Panc1 (cell line): ENCODE data around the gene XIRP2. TPM values are rescaled to one million over a fixed set of nuclear protein-coding genes. Genes with fewer than 3 reads are reported as not detected.

ENCODE experiments used
- ATAC-seq: fragments of 200-7000 bp; cut with Tn5 transposase; 2 replicates; pipeline ENCODE4 v1.9.1; 2020; ENCODE audit warnings: mild to moderate bottlenecking, moderate library complexity
- BruUV-seq: library from RNA; stranded (reverse); fragments of 400-500 nt; replicated peaks from 2 replicates; lab custom pipeline; 2021; lab: Mats Ljungman, UMichigan
- CTCF ChIA-PET: fragments of 300-600 bp; sonication (Branson Sonifier 250); formaldehyde crosslinking; loops from one replicate; lab custom pipeline; 2022; ENCODE audit warnings: antibody characterized with exemption; lab: Charles Lee
- POLR2A ChIA-PET: fragments of 300-600 bp; sonication (Branson Sonifier 250); formaldehyde crosslinking; loops from one replicate; lab custom pipeline; 2022; ENCODE audit warnings: antibody characterized with exemption; lab: Charles Lee
- DNase-seq: peaks from one replicate; pipeline ENCODE4 v3.0.0-alpha.2; 2010; ENCODE audit warnings: low read depth, low spot score
- H3K27ac ChIP-seq: 2 replicates; pipeline ENCODE4 v1.5.1; 2011; ENCODE audit warnings: mild to moderate bottlenecking, low read length, inconsistent platforms
- H3K27me3 ChIP-seq: fragments of 200-500 bp; sonication (Bioruptor generic); 2 replicates; pipeline ENCODE4 v1.6.0; 2014; ENCODE audit warnings: low read length, inconsistent platforms; ENCODE audit not compliant: control insufficient read depth, insufficient read depth
- H3K36me3 ChIP-seq: fragments of 200-500 bp; sonication (Bioruptor generic); 2 replicates; pipeline ENCODE4 v1.5.1; 2014; ENCODE audit warnings: inconsistent platforms, mild to moderate bottlenecking, low read length, moderate library complexity; ENCODE audit not compliant: control insufficient read depth, insufficient read depth
- H3K4me1 ChIP-seq: 2 replicates; pipeline ENCODE4 v1.5.1; 2011; ENCODE audit warnings: inconsistent platforms, mild to moderate bottlenecking, low read length, moderate library complexity; ENCODE audit not compliant: control insufficient read depth, insufficient read depth
- H3K4me3 ChIP-seq, 2 experiments: 2 replicates each; pipeline ENCODE4 v1.5.1; 2011 to 2012; ENCODE audit warnings: low read depth in 2 of 2, low read length in 2 of 2, mild to moderate bottlenecking in 2 of 2, inconsistent platforms in 1 of 2, moderate library complexity in 1 of 2
- H3K9me3 ChIP-seq: fragments of 200-500 bp; sonication (Bioruptor generic); 2 replicates; pipeline ENCODE4 v1.5.1; 2014; ENCODE audit warnings: low read depth, mild to moderate bottlenecking, inconsistent platforms, low read length, moderate library complexity; ENCODE audit not compliant: control insufficient read depth, insufficient read depth
- CTCF ChIP-seq: fragments of 450-650 bp; IDR thresholded peaks from 2 replicates; pipeline ENCODE4 v1.5.1; 2017; ENCODE audit warnings: mild to moderate bottlenecking
- POLR2AphosphoS5 ChIP-seq: IDR thresholded peaks from 2 replicates; pipeline ENCODE4 v1.6.1; 2012; ENCODE audit warnings: mild to moderate bottlenecking, low read depth, low read length, moderate library complexity
- REST ChIP-seq, 2 experiments: IDR thresholded peaks; 2 replicates each; pipeline ENCODE4 v1.6.1; 2011 to 2012; ENCODE audit warnings: low read depth in 2 of 2, control low read depth in 1 of 2, low read length in 1 of 2, mild to moderate bottlenecking in 1 of 2, moderate library complexity in 1 of 2; ENCODE audit not compliant: insufficient read depth in 1 of 2
- SIN3A ChIP-seq: IDR thresholded peaks from 2 replicates; pipeline ENCODE4 v1.6.1; 2012; ENCODE audit warnings: low read depth, mild to moderate bottlenecking, low read length, moderate library complexity, borderline replicate concordance; ENCODE audit not compliant: insufficient read depth
- TCF7L2 ChIP-seq: IDR thresholded peaks from 2 replicates; pipeline ENCODE4 v1.6.1; 2011; ENCODE audit warnings: mild to moderate bottlenecking, low read depth, low read length, inconsistent platforms
- in situ Hi-C: cut with HindIII; loops from 2 replicates; pipeline ENCODE4 v1.10.0; 2016; ENCODE audit warnings: low sequenced_read_pairs, low pct_unique_long_range_greater_than_20kb
- intact Hi-C: fragments of 100-400 bp; cut with micrococcal nuclease; formaldehyde crosslinking; loops from one replicate; pipeline ENCODE4 v1.10.0; 2022; ENCODE audit not compliant: unreplicated experiment
- total RNA-seq: library from RNA; stranded (reverse); gene quantifications from one replicate; pipeline ENCODE4 v1.2.1, GENCODE V29; 2021; ENCODE audit not compliant: unreplicated experiment

The XIRP2 gene
- total RNA-seq, 1 experiment from 2014 or later, result not detected

GRCh38 chr2:167297292-167297691 lies 409.0 kb downstream of the XIRP2 start:
- in situ Hi-C loops (no loop called here), intact Hi-C loops (no loop called here)
- no TSS peak for BruUV-seq
- ATAC-seq, result no peak
- H3K27ac ChIP-seq, result no peak overlapping the region
- DNase-seq, result no peak
- CTCF ChIA-PET, result no interaction called here
- TF ChIP-seq REST (IDR thresholded peaks at IDR 0.05; ENCODE audit: insufficient read depth in 1 of 2, low read depth in 2 of 2, low read length in 1 of 2) (no peak), TCF7L2 (no peak), SIN3A (no peak), POLR2AphosphoS5 (no peak), CTCF (no peak)
- POLR2A ChIA-PET, result no interaction called here
- H3K27me3 ChIP-seq, result no peaks in the 10 kb centered on the region; the same call in none of the 2 replicates
- no peaks in the 10 kb centered on the region for H3K9me3 ChIP-seq
- H3K4me3 ChIP-seq, result no peak overlapping the region
- H3K4me1 ChIP-seq, result no peaks in the 10 kb centered on the region
- no peaks in the 10 kb centered on the region for H3K36me3 ChIP-seq

- no peak for ATAC-seq
- no peaks in the 10 kb centered on the region for H3K4me1 ChIP-seq
- H3K36me3 ChIP-seq, result no peaks in the 10 kb centered on the region
- no peak overlapping the region for H3K27ac ChIP-seq
- ChIA-PET CTCF (no interaction called here), POLR2A (no interaction called here)
- DNase-seq, result no peak
- BruUV-seq, result no TSS peak
- TF ChIP-seq TCF7L2 (no peak), REST (IDR thresholded peaks at IDR 0.05; ENCODE audit: insufficient read depth in 1 of 2, low read depth in 2 of 2, low read length in 1 of 2) (no peak), POLR2AphosphoS5 (no peak), CTCF (no peak), SIN3A (no peak)
- in situ Hi-C loops (no loop called here), intact Hi-C loops (no loop called here)
- no peak overlapping the region for H3K4me3 ChIP-seq
- no peaks in the 10 kb centered on the region for H3K9me3 ChIP-seq
- H3K27me3 ChIP-seq, result no peaks in the 10 kb centered on the region; the same call in none of the 2 replicates
These were observed 409.7 kb downstream of the XIRP2 start for GRCh38 chr2:167298017-167298416.
